ENCODE measurements around the gene CD79A. TPM values are rescaled to one million over a fixed set of nuclear protein-coding genes. Genes with fewer than 3 reads are reported as not detected.

Gene CD79A
- total RNA-seq, 1 donor, result 0.09 TPM

DNA sequence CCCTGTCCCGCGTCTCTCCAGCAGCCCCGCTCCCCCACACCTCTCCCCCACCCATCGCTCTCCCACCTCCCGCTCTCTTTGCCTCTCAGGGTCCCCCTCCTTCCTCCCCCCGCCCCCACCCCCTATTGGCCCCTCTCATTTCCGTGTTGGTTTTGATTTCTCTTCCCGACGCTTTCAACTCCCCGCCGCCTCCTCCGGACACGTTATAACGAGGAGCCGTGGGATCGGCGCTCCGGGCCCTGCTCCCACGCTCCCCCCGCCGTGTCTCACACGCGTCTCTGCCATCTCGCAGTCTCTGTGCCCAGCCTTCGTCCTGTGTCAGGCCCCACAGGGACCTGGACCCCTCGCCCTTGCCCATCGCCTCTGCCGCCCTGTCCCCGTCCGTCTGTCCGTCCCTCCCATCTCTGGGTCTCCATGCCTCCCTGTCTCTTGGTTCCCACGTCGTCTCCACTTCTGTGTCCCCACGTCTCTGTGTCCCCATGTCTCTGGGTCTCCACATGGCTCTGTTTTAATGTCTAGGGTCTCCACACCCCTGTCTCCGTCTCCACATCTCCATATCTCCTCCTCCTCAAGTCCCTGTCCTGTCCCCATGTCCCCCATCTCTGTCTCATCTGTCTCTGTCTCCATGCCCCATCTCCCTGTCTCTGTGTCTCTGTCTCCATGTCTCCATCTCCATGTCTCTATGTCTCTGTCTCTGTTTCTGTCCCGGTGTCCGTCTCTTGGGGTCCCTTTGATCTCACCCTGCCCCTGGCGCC, 38.1 kb downstream of the CD79A start:
- no peak for DNase-seq (ENCODE audit: low read depth)
- no peak for TF ChIP-seq CTCF (IDR thresholded peaks at IDR 0.05; ENCODE audit: insufficient read depth, low read length)
- H3K4me3 ChIP-seq (ENCODE audit: low read depth, low read length), result no peak overlapping the region

DNA sequence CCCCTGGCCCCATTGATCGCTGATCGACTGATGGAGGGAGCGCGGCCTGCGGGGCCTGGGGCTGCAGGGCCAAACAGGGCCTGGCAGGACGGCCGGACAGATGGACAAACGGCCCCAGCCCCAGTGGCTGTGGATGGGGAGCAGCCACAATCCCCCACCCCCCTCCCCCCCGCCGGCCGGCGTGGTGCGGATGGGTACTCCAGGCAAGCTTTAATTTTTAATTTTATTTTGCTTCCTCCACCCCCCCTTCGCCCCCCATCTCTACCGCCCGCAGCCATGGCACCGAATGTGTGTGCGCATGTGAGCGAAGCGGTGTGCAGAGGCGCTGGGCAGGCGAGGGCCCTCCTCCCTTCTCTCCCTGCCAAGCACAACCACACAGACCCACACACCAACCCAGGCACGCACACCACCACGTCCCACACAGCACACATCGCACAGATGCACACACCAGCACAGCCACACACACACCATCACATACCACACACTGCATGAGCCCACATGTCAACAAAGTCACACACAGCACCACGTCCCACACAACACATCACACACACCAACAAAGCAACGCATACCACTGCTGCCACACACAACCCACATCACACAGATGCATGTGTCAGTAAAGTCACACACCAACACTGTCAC, 38.8 kb downstream of the CD79A start:
- TF ChIP-seq CTCF (IDR thresholded peaks at IDR 0.05; ENCODE audit: insufficient read depth, low read length), result no peak
- H3K4me3 ChIP-seq (ENCODE audit: low read depth, low read length), result no peak overlapping the region
- no peak for DNase-seq (ENCODE audit: low read depth)

DNA sequence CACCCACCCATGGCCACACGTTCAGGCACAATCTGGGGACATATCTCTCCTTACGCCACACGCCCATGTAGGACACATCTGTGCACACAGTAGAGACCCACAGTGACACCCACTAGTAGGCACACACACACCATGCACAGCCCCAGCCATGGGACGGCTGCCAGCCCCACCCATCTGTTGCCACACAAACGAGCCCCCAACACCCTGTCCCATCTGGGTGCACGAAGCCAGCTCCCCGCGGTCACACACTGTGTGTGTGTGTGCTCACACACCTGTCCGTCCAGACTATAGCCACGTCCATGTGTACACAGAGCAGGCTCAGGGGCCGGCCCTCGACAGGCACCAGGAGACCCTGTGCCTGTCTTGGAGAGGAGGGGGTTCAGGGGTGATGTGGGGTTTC, 40.6 kb downstream of the CD79A start:
- DNase-seq (ENCODE audit: low read depth), result no peak
- no peak overlapping the region for H3K4me3 ChIP-seq (ENCODE audit: low read depth, low read length)
- no peak for TF ChIP-seq CTCF (IDR thresholded peaks at IDR 0.05; ENCODE audit: insufficient read depth, low read length)

- DNase-seq (ENCODE audit: low read depth), result no peak
- no peak for TF ChIP-seq CTCF (IDR thresholded peaks at IDR 0.05; ENCODE audit: insufficient read depth, low read length)
These were observed 41.0 kb downstream of the CD79A start for GRCh38 chr19:41918095-41918494.

DNA sequence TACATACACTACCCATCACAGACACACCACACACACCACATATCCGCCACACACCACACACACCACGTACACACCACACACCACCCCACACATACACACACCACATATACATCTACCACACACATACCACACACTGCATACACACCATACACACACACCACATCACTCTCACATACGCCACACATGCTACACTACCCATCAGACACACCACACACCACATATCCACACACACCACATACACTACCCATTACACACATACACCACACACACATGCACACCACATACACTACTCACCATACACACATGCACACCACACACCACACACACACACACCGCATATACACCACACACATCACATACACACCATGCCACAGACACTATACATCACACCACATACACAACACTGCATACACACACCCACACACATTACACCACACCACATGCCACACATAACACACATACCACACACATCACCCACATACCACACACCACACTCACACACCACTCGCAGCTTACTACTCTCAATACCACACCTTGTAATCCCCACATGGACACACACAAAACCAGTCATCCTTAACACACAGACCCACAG, 41.7 kb downstream of the CD79A start:
- DNase-seq (ENCODE audit: low read depth), result no peak
- no peak overlapping the region for H3K4me3 ChIP-seq (ENCODE audit: low read depth, low read length)
- no peak for TF ChIP-seq CTCF (IDR thresholded peaks at IDR 0.05; ENCODE audit: insufficient read depth, low read length)

More at GRCh38 chr19:41918095-41918494, 41.0 kb downstream of the CD79A start:
- no peak overlapping the region for H3K4me3 ChIP-seq (ENCODE audit: low read depth, low read length)

DNA sequence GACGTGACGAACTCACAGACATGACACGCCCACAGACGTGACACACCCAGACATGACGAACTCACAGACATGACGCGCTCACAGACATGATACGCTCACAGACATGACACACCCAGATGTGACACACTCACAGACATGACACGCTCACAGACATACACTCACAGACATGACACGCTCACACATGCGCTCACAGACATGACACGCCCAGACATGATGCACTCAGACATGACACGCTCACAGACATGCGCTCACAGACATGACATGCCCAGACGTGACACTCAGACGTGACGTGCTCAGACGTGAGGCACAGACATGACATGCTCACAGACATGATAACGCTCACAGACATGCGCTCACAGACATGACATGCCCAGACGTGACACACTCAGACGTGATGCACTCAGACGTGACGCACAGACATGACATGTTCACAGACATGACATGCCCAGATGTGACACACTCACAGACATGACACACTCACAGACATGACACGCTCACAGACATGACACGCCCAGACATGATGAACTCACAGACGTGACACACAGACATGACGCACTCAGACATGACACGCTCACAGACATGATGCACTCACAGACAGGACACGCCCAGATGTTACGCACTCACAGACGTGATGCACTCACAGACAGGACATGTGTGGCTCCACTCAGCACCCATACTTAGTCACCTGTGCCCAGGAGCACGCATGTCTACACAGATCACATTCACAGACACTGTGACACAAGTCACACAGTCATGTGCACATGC, 43.1 kb downstream of the CD79A start:
- DNase-seq (ENCODE audit: low read depth), result no peak
- TF ChIP-seq CTCF (IDR thresholded peaks at IDR 0.05; ENCODE audit: insufficient read depth, low read length), result no peak
- no peak overlapping the region for H3K4me3 ChIP-seq (ENCODE audit: low read depth, low read length)

Measured in fibroblast of the aortic adventitia (primary cell).